Thyroid gland (tissue), 4 donors: Measurements from ENCODE around the gene KCMF1. TPM values are rescaled to one million over a fixed set of nuclear protein-coding genes. Genes with fewer than 3 reads are reported as not detected.

Experiments used
- DNase-seq, 2 donors: peaks; one replicate each; pipeline ENCODE4 v3.0.0-alpha.2; 2019
- H3K27ac ChIP-seq, 3 donors: fragments of 200-600 bp; sonication (generic); 1 replicate in 2 of 3; 2 replicates in 1 of 3; pipeline ENCODE4 v1.5.1; 2016 to 2019; ENCODE audit warnings: mild to moderate bottlenecking in 1 of 3, moderate library complexity in 1 of 3
- H3K27me3 ChIP-seq: fragments of 200-600 bp; sonication (generic); one replicate; pipeline ENCODE4 v1.5.1; 2019
- H3K36me3 ChIP-seq, 2 donors: fragments of 200-600 bp; sonication (generic); one replicate each; pipeline ENCODE4 v1.5.1; 2016 to 2019
- H3K4me1 ChIP-seq, 2 donors: fragments of 200-600 bp; sonication (generic); one replicate each; pipeline ENCODE4 v1.5.1; 2017 to 2019
- H3K4me3 ChIP-seq, 3 donors: fragments of 200-600 bp; sonication (generic); replicated peaks in 1 of 3; 1 replicate in 2 of 3; 2 replicates in 1 of 3; pipeline ENCODE4 v1.5.1; 2016; ENCODE audit warnings: mild to moderate bottlenecking in 1 of 3
- H3K9me3 ChIP-seq: fragments of 200-600 bp; sonication (generic); one replicate; pipeline ENCODE4 v1.5.1; 2017
- POLR2A ChIP-seq, 2 donors: fragments of 450-650 bp; IDR thresholded peaks; one replicate each; pipeline ENCODE4 v1.6.1; 2017; ENCODE audit warnings: antibody characterized with exemption in 2 of 2, mild to moderate bottlenecking in 2 of 2, moderate library complexity in 1 of 2
- WGBS, 2 donors: methylation state at CpG; one replicate each; pipeline ENCODE4 v1.1.5; 2017; 5-methylcytosine and 5-hydroxymethylcytosine counted together
- intact Hi-C: fragments of 100-400 bp; cut with DNase I; formaldehyde crosslinking; loops from one replicate; pipeline ENCODE4 v1.15.1; 2023
- total RNA-seq, 4 donors: library from RNA; depleted of rRNA; stranded (reverse); fragments of >200 nt; gene quantifications; one replicate each; pipeline ENCODE4 v1.2.3, GENCODE V29; 2016
- TF ChIP-seq, protein P1 (sequence below), 6 experiments: fragments of 200-600 bp in 3 of 6; fragments of 450-650 bp in 3 of 6; sonication (generic) in 3 of 6; IDR thresholded peaks; one replicate each; pipeline ENCODE4 v1.5.1; 2016 to 2019; ENCODE audit warnings: antibody characterized with exemption in 6 of 6, mild to moderate bottlenecking in 2 of 6, inconsistent platforms in 1 of 6, moderate library complexity in 1 of 6

Gene KCMF1
- total RNA-seq, 4 donors from 2014 or later, result 39.6 to 44.5 (median 41.3) TPM

DNA sequence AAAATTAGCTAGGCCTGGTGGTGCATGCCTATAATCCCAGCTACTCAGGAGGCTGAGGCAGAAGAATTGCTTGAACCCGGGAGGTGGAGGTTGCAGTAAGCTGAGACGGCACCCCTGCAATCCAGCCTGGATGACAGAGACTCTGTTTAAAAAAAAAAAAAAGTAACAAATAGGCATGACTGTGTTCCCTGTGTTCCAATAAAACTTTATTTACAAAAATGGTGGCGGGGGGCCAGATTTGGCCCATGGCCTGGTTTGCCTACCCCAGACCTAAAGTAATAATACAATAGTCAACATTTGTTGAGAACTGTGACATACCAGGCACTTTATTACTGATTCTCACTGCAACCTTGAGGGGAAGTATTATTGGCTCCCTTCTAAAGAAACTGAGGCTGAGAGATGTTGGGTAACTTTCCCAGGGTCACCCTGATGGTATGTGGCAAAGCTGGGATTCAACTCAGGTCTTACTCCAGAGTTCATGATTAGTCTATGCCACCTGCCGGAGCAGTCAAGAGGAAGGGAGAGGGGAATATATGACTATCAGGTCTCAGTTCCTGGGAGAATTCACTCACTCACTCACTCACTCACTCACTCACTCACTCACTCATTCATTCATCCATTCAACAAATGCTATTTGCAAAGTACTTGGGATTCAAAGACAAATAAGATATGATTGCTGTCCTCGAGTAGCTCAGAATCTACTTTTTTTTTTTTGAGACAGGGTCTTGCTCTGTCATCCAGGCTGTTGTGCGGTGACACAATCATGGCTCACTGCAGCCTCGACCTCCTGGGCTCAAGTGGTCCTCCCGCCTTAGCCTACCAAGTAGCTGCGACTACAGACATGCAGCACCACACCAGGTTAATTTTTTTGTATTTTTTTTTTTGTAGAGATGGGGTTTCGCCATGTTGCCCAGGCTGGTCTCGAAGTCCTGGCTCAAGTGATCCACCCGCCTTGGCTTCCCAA lies 14.3 kb upstream of the KCMF1 start:
- H3K27me3 ChIP-seq, result no peaks in the 10 kb centered on the region
- no peak overlapping the region for H3K4me3 ChIP-seq
- no peaks in the 10 kb centered on the region for H3K9me3 ChIP-seq
- no peak overlapping the region for H3K27ac ChIP-seq
- intact Hi-C loops, result no loop called here
- TF ChIP-seq, protein P1, sequence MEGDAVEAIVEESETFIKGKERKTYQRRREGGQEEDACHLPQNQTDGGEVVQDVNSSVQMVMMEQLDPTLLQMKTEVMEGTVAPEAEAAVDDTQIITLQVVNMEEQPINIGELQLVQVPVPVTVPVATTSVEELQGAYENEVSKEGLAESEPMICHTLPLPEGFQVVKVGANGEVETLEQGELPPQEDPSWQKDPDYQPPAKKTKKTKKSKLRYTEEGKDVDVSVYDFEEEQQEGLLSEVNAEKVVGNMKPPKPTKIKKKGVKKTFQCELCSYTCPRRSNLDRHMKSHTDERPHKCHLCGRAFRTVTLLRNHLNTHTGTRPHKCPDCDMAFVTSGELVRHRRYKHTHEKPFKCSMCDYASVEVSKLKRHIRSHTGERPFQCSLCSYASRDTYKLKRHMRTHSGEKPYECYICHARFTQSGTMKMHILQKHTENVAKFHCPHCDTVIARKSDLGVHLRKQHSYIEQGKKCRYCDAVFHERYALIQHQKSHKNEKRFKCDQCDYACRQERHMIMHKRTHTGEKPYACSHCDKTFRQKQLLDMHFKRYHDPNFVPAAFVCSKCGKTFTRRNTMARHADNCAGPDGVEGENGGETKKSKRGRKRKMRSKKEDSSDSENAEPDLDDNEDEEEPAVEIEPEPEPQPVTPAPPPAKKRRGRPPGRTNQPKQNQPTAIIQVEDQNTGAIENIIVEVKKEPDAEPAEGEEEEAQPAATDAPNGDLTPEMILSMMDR (IDR thresholded peaks at IDR 0.05), result no peak
- no peak for TF ChIP-seq POLR2A (IDR thresholded peaks at IDR 0.05)
- peaks cover 20 to 24% of the 10 kb centered on the region in 2 donors for H3K4me1 ChIP-seq
- no peak for DNase-seq
- H3K36me3 ChIP-seq, result no peaks in the 10 kb centered on the region
- 91 to 95% methylated on average over 12 of the region's 12 CpGs for WGBS, 2 donors

DNA sequence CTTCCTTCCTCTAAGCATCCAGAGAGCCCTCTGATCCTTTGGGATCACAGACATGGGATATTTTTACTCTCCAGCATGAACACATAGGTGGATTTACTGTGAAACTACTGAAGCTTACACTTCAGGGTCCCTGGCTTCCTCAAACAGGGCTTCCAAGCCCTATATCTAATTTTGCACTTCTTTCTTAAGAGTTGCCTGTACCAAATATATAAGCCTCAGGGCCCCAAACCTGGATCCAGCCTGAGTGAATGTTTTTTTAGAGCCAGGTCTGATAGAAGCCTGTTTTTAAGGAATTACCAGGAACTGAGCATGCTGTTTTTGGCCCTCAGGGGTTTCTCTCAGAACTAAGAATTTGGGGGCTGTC lies 13.2 kb upstream of the KCMF1 start:
- intact Hi-C loops, result no loop called here
- H3K4me3 ChIP-seq, result no peak overlapping the region
- H3K36me3 ChIP-seq, result no peaks in the 10 kb centered on the region
- peaks cover 20 to 24% of the 10 kb centered on the region in 2 donors for H3K4me1 ChIP-seq
- DNase-seq, result peak in 1 of 2 donors; percentile 9
- no peak for TF ChIP-seq POLR2A (IDR thresholded peaks at IDR 0.05)
- TF ChIP-seq, protein P1 (IDR thresholded peaks at IDR 0.05), result no peak
- no peaks in the 10 kb centered on the region for H3K9me3 ChIP-seq
- peak overlapping the region; percentile 81 to 91 (median 88) for H3K27ac ChIP-seq
- no peaks in the 10 kb centered on the region for H3K27me3 ChIP-seq

DNA sequence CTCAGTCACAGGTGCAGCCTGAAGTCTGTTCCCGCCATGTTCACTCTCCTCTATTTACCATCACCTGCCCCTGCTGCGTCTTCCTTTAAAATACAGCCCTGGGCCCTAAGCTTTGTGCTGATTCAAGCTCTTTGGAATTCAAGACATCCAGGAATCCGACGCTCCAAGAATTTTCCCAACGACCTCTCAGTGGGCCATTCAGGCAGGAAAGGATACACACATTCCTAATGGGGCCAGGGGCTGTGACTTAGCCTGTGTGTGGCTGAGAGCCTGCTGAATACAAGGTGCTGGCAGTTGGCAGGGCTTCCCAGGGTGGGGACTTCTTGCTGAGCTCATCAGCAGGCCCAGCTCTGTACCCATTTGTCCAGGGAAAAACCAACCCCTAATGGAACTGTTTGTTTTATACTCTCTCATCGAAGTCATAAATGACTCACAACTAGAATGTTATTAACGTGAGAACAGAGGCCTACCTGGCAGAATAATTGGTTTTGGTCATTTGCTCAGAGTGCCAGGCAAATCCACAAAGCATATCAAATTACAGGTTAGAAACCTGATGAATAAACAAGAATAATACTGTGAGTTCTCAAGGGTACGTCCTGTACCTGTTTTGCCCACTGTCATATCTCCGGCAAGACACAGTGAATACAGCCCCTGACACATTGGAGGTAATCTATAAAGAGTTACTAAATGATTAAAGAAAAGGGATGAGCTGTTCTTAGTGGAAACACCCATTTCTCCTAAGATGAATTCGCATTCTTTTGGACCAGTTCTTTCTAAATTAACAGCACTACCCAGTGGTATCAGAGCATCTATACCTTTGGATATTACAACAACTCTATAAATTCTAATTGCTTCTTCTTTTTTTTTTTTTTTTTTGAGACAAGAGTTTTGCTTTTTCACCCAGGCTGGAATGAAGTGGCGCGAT lies 12.6 kb upstream of the KCMF1 start:
- no peak overlapping the region for H3K4me3 ChIP-seq
- H3K27ac ChIP-seq, result peak overlapping the region; percentile 81 to 91 (median 88)
- 45 to 46% methylated on average over 12 of the region's 12 CpGs for WGBS, 2 donors
- no peaks in the 10 kb centered on the region for H3K27me3 ChIP-seq
- DNase-seq, result peak; percentile 83 to 91
- H3K36me3 ChIP-seq, result no peaks in the 10 kb centered on the region
- intact Hi-C loops, result no loop called here
- H3K9me3 ChIP-seq, result no peaks in the 10 kb centered on the region
- H3K4me1 ChIP-seq, result peaks cover 22 to 25% of the 10 kb centered on the region in 2 donors
- TF ChIP-seq POLR2A (IDR thresholded peaks at IDR 0.05), result peak in 1 of 2 donors; percentile 35
- TF ChIP-seq, protein P1 (IDR thresholded peaks at IDR 0.05), result no peak

DNA sequence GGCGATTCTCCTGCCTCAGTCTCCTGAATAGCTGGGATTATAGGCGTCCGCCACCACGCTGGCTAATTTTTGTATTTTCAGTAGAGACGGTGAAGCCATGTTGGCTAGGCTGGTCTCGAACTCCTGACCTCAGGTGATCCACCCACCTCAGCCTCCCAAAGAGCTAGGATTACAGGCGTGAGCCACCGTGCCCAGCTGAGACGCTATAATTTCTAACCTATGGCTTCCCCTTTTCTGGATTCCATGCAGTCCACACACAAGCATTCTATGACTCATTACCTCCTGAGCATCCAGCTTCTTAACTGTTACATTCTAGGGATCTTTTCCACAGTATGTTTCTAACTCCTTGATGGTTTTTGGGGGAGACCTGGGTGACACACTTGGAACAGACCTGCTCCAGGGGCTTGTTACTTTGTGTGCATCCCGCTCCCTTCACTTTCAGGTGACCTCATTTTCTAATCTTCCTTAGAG lies 11.8 kb upstream of the KCMF1 start:
- peak overlapping the region; percentile 81 to 91 (median 88) for H3K27ac ChIP-seq

More for the DNA sequence above, 11.8 kb upstream of the KCMF1 start:
- Histone ChIP-seq H3K9me3 (no peaks in the 10 kb centered on the region), H3K4me1 (peaks cover 29 to 32% of the 10 kb centered on the region in 2 donors), H3K4me3 (no peak overlapping the region), H3K27me3 (no peaks in the 10 kb centered on the region), H3K36me3 (no peaks in the 10 kb centered on the region)
- TF ChIP-seq POLR2A (IDR thresholded peaks at IDR 0.05), result no peak
- TF ChIP-seq, protein P1 (IDR thresholded peaks at IDR 0.05), result no peak
- DNase-seq, result no peak
- intact Hi-C loops, result no loop called here
- WGBS, 2 donors, result 78 to 85% methylated on average over 10 of the region's 10 CpGs
